GM19467 (cell line): ENCODE results near the gene MRPS25.
A peak's percentile ranks its signal among the peaks of the same experiment; 100 is the strongest.

Experiments used
- ATAC-seq: cut with Tn5 transposase; IDR thresholded peaks from one replicate; pipeline ENCODE4 v1.9.1; 2021; ENCODE audit warnings: mild to moderate bottlenecking, moderate library complexity; ENCODE audit not compliant: unreplicated experiment

The MRPS25 gene

DNA sequence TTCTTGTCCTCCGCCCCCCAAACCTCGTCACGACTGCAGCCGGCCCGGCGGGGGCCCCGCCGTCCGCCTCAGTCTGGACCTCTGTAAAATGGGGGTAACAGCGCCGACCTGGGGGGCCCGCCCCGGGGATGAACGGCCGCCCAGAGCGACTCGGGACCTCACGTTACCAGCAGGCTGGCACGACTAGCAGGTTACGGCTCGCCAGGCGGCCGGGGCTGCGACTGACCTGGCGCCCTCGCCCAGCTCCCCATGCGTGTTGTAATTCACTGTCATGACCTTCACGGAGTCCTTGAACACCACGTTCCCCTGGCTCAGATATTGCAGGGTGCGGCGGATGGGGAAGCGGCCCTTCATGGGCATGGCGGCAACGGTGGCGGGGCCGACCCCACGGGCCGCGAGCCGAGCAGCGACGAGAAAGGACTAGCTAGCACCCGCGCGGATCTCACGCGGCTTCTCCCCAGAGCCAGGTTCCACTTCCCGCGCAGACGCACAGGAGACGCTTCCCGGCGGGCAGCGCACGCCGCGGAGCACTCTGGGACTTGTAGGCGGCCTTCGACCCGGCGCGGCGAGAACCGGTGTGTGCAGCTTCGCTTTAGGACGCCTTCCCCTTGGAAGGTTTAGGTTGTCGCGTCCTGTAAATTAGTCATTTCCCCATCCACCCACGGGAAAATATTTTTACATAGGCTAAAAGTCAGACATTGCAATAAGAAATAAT is at the start of gene MRPS25:
MRPS25 (minus strand) TSS at position 481 of the 715 bp plus-strand sequence; CDS start at position 360, 121 bp downstream.
- peak; percentile 97 for ATAC-seq

- no peak for ATAC-seq
Measured at GRCh38 chr3:15113884-15114283, 48.8 kb upstream of the MRPS25 start.

- no peak for ATAC-seq
Measured at GRCh38 chr3:15113471-15113870, 48.4 kb upstream of the MRPS25 start.

- ATAC-seq = no peak
Measured at GRCh38 chr3:15112011-15112410, 46.9 kb upstream of the MRPS25 start.

- no peak for ATAC-seq
Measured at GRCh38 chr3:15110206-15110605, 45.1 kb upstream of the MRPS25 start.

- no peak for ATAC-seq
Measured at GRCh38 chr3:15108869-15109268, 43.8 kb upstream of the MRPS25 start.

GRCh38 chr3:15108082-15108545 is 43.0 kb upstream of the MRPS25 start:
- peak; percentile 73 for ATAC-seq

DNA sequence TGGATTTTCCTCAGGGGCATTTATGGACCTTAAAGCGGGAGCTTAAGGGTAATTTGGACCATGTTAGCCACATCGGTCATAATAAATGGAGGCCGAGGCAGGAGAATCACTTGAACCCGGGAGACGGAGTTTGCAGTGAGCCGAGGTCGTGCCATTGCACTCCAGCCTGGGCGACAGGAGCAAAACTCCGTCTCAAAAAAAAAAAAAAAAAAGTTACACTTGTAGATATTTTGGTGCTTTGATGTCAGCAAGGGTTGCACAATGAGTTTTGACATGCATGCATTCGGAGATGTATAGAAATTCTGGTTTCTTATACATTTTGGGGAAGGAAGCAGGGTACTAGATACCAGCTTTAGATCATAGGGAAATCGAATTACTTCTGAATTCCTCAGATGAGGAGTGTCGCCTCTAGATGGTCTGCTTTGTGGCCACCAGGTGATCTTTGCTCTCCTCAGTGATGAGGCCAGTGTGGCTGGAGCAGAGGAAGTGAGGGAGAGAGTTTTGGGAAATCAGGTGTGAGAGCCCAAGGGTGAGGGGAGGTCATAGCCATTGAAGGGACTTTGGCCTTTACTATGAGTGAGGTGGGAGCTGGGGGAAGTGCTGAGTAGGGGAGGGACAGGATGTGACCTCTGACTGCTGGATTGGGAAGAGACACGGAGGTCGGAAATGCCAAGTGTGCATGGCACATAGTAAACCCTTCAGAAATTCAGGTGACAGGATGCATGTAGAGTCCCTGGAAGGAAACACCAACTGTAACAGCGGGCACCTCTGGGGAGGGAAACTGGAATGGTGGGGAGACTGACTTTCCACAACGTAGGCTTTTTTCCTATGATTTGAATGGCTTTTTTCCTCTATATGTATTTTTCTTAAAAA is 42.2 kb upstream of the MRPS25 start:
- ATAC-seq = no peak

DNA sequence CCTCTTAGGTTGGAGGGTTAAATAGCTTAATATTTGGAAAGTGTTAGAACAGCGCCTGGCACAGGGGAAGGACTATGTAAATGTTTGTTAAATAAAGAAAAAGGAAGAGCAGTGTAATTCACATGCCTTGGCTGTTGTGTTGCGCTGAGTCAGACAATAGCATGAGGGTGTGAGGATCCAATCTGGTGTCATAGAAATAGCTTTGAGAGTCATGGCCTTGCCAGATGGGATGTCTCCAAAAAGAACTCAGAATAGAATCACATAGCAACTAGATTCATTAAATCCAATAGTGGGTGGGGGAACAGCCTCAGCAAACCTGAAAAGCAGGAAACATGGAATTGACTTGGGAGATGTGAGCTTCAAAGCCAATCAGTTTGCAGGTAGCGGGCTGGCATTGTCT is 37.7 kb upstream of the MRPS25 start:
- no peak for ATAC-seq

DNA sequence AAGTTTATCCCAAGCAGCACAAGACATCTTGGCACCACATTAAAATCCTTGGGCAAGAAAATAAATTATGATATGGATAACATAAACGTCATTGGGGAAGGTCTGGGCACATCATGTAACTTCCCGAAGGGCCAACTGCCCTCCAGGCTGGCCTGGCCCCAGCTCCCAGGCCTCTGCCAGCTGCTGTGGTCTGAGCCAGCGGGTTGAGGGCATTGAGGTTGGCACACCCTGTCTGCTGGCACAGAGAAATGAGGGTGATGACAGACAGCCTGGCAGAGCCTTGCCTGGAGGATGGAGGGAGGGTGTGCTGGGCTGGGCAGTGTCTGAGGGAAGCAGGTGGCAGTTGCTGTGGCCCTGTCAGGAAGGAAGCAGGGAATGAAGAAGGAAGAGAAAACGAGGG is 37.1 kb upstream of the MRPS25 start:
- ATAC-seq = no peak

DNA sequence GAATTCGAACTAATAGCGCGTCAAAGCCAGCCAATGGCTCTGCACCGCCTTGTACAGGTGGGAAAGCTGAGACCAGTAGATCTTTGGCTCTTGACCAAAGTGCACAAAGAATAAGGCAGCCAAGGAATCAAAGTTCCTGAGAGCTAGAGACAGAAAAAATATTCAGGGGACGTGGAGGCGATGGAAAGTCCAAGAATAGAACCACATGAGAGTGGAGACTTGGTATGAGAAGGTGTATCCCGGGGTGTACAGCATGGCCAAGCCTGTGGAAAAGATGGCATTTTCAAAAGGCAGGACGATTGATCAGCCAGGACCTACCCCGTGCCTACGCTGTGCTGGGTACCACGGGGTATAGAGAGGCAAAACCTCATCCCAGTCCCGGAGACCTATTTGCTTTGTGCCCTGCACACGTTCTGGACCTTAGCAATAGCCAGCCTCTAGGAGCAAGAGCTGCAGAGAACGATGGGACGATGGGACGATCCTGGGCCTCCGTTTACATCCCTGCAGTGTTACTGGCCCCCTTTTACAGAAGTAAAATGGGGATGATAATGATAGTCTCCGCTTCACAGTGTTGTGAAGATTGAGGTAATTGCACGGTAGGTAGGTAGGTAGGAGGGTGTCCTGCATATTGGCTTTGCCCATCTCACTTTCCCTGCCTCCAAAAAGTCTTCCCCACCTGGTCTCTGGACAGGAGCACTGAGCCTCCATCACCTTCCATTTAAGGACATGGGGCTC is 34.4 kb upstream of the MRPS25 start:
- ATAC-seq = peak; percentile 8

GRCh38 chr3:15098503-15099363 is 33.6 kb upstream of the MRPS25 start, which contains the start of gene RBSN:
RBSN (minus strand) TSS chr3:15099148; CDS start chr3:15096120, 3,028 bp downstream.
- ATAC-seq = peak; percentile 86

GRCh38 chr3:15097891-15098290 is 32.8 kb upstream of the MRPS25 start:
- ATAC-seq = no peak

DNA sequence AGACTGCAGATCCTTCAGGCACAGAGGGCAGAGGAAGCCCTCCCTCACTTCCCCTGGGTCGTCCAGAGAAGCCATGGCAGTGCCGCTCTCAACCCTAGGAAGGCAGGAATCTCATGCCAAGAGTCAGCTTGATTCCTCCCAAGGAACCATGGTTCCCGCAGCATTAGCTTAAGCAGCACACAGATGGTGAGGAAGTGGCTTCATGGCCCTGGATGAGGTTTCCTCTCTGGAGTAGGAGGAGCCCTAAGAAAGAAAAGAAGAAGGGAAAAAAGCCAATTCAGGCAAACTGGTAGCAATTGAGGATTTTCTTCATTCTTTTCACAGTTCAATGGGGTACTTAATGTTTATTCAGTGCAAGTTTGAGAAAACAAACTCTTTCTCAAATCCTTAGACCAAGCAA is 30.9 kb upstream of the MRPS25 start:
- ATAC-seq = no peak

GRCh38 chr3:15094187-15094875 is 29.2 kb upstream of the MRPS25 start:
- no peak for ATAC-seq

GRCh38 chr3:15092686-15093085 is 27.6 kb upstream of the MRPS25 start:
- no peak for ATAC-seq

DNA sequence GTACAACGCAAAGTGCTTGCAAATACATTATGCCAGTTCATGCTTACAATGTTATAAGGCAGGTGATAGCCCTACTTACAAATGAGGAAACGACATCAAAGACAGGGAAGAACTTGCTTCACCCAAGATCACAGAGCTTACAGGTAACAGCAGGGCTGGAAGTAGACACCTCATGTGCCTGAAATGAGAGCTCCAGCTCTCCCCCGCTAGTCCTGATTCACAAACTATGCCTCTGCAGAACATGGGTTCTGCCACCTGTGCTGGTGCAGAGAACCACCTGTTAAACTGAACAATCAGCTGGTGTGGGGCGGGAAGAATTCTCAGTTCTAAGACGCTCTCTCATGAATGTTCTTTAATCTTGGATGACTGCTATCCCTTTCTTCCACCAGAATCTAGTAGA is 26.5 kb upstream of the MRPS25 start:
- no peak for ATAC-seq

DNA sequence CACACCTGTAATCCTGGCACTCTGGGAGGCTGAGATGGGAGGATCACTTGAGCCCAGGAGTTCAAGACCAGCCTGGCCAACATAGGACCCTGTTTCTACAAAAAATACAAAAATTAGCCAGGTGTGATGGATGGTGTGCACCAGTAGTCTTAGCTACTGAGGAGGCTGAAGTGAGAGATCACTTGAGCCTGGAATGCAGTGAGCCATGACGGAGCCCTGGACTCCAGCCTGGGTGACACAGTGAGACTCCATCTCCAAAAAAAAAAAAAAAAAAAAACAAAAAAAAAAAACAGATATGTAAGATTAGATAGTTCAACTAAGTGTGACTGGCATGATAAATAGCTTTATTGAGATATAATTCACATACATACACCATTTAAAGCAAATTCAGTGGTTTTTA is 24.1 kb upstream of the MRPS25 start:
- no peak for ATAC-seq

DNA sequence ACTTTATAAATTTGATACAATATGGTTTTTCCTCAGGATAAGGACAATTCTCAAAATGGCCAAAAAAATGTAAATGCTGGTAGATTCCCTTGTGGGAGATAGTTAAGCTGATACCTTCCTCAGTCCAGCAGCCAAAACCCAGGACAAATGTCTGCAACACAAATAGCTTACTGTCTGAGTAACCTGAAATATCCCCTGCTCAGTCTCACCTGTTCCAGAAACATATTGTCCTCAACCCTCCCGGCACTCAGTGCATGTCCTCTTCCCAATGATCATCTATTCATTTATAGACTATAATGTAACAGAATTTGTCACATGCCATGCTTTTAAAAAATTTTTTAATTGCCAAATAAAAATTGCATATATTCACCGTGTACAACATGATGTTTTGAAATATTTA is 21.6 kb upstream of the MRPS25 start:
- no peak for ATAC-seq

DNA sequence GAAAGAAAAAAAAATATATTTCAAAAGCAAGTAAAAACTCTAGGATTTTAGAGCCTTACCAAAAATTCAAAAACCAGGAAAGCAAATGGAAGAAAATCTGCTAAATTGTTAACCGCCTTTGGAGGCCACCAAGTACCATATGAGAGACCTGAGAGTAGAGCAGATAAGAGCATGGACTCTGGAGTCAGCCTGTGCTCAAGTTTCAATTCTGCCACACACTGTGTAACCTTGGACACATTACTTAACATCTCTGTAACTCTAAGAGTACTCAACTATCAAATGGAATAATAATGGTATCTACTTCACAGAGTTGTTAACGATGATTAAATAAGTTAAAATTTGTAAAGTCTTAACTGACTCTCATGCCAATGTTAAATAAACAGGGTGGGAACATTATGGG is 21.1 kb upstream of the MRPS25 start:
- no peak for ATAC-seq
